Measurements from ENCODE around the gene KIF4A. TPM values are rescaled to one million over a fixed set of nuclear protein-coding genes. Genes with fewer than 3 reads are reported as not detected.
"Not testable (repeated sequence)": the region's sequence is repeated elsewhere in the genome, so short reads cannot be mapped to it uniquely, and the experiment has no call there.

KIF4A gene, protein sequence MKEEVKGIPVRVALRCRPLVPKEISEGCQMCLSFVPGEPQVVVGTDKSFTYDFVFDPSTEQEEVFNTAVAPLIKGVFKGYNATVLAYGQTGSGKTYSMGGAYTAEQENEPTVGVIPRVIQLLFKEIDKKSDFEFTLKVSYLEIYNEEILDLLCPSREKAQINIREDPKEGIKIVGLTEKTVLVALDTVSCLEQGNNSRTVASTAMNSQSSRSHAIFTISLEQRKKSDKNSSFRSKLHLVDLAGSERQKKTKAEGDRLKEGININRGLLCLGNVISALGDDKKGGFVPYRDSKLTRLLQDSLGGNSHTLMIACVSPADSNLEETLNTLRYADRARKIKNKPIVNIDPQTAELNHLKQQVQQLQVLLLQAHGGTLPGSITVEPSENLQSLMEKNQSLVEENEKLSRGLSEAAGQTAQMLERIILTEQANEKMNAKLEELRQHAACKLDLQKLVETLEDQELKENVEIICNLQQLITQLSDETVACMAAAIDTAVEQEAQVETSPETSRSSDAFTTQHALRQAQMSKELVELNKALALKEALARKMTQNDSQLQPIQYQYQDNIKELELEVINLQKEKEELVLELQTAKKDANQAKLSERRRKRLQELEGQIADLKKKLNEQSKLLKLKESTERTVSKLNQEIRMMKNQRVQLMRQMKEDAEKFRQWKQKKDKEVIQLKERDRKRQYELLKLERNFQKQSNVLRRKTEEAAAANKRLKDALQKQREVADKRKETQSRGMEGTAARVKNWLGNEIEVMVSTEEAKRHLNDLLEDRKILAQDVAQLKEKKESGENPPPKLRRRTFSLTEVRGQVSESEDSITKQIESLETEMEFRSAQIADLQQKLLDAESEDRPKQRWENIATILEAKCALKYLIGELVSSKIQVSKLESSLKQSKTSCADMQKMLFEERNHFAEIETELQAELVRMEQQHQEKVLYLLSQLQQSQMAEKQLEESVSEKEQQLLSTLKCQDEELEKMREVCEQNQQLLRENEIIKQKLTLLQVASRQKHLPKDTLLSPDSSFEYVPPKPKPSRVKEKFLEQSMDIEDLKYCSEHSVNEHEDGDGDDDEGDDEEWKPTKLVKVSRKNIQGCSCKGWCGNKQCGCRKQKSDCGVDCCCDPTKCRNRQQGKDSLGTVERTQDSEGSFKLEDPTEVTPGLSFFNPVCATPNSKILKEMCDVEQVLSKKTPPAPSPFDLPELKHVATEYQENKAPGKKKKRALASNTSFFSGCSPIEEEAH
- total RNA-seq (under 1 TPM; 0.05 to 0.23 TPM), total RNA-seq (0.45 to 0.93 reads per million in 2 donors)

DNA sequence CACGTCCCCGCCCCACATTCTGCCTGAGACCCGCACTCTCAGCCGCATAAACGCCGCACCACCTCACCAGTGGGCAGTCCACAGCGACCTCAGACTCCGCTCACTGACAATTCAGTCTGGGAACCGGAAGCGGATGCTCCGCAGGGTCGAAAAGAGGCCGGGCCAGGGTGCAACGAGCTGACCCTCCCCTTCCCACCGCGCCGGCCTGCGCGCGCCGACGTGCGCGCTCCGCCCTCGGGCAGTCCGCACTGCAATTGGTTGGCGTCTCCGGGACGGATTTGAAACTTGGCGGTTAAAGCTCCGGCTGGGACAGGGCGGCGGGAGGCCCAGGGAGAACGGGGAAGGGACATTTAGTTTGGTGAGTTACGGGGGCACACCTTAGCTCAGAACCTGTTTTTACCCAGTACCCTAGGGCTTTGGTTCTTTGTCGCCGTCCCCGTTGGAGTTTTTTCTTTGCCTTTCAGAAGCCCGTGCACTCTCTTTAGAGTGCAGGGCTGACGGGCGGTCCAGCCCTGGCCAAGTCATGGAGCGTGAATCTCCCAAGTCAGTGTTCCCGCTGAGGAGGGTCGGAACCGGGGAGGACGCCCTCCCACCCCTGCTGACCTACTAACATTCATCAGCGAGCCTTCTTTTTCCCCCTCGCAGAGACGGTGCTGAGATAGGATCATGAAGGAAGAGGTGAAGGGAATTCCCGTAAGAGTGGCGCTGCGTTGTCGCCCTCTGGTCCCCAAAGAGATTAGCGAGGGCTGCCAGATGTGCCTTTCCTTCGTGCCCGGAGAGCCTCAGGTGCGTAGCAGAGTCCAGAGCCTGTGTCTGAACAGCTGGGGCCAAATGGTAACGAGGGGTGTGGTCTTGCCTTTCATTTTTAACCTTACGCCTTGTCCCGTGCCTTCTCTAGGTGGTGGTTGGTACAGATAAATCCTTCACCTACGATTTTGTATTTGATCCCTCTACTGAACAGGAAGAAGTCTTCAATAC lies at the start of gene KIF4A, which contains the start of gene PDZD11:
TSS of gene KIF4A (plus strand) at position 312 of the 978 bp plus-strand sequence. CDS start at position 667, 355 bp downstream.
TSS of gene PDZD11 (minus strand) at position 135 of the 978 bp plus-strand sequence. CDS start 586 bp downstream, outside the sequence.
- ATAC-seq, result peak; percentile 99
- Mint-ChIP-seq H3K4me1 (peaks cover 3% of the 10 kb centered on the region), H3K4me3 (peak within 1 kb of the TSS; percentile 86), H3K27ac (no peak within 1 kb of the TSS), H3K27me3 (no peaks in the 10 kb centered on the region), H3K36me3 (ENCODE audit: low read depth) (no peaks in the 10 kb centered on the region)
- peak; percentile 51 to 64 (median 61) for DNase-seq
- no peaks in the 10 kb centered on the region for H3K9me3 ChIP-seq (ENCODE audit: control insufficient read depth, low read length, poor library complexity, severe bottlenecking)

DNA sequence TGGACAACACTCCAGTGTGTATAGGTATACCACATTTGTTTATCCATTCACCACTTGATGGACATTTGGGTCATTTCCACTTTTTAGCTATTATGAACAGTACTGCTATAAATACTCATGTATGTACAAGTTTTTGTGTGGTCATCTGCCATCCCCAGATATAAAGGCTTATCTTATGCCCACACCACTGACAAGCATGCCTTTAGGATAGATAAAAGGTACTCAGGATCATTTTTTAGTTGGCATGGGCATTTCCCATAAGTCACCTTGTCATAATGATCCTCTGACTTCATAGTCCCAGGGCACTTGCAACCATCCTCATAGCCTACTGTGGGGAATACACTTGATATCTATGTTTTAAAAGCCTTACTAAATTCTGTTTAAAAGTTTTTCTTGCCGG lies 49.2 kb upstream of the KIF4A start:
- Mint-ChIP-seq H3K27ac (no peak overlapping the region), H3K4me1 (no peaks in the 10 kb centered on the region), H3K27me3 (no peaks in the 10 kb centered on the region), H3K4me3 (no peak overlapping the region), H3K36me3 (ENCODE audit: low read depth) (no peaks in the 10 kb centered on the region)
- DNase-seq (no peak), ATAC-seq (no peak)
- no peaks in the 10 kb centered on the region for H3K9me3 ChIP-seq (ENCODE audit: control insufficient read depth, low read length, poor library complexity, severe bottlenecking)

DNA sequence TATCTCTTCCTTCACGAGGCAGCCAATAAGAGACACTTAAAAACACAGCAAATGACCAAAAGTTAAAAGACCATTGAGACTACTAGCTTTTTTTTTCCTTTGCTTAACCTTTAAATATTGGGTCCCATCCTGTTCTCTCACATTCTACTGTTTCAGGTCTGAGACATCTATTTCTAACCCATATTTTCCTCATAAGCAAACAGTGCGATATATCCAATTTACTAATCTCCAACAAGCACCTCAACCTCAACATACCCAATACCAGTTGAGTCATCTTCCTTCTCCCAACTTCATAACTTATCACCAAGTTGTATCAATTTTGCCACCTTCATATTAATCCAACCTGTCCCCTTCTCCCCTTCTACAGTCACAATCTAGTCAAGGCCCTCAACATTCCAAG lies 48.4 kb upstream of the KIF4A start:
- no peaks in the 10 kb centered on the region for H3K9me3 ChIP-seq (ENCODE audit: control insufficient read depth, low read length, poor library complexity, severe bottlenecking)
- H3K4me3 Mint-ChIP-seq, result no peak overlapping the region
- H3K27me3 Mint-ChIP-seq, result no peaks in the 10 kb centered on the region
- ATAC-seq, result no peak
- H3K4me1 Mint-ChIP-seq, result no peaks in the 10 kb centered on the region
- H3K36me3 Mint-ChIP-seq (ENCODE audit: low read depth), result no peaks in the 10 kb centered on the region
- H3K27ac Mint-ChIP-seq, result no peak overlapping the region
- no peak for DNase-seq

- not testable (repeated sequence) for H3K4me1 Mint-ChIP-seq; H3K4me3 Mint-ChIP-seq; DNase-seq; H3K27me3 Mint-ChIP-seq; H3K9me3 ChIP-seq (ENCODE audit: control insufficient read depth, low read length, poor library complexity, severe bottlenecking); H3K36me3 Mint-ChIP-seq (ENCODE audit: low read depth); H3K27ac Mint-ChIP-seq; ATAC-seq
Observed at GRCh38 chrX:70243601-70244000, 46.3 kb upstream of the KIF4A start.

DNA sequence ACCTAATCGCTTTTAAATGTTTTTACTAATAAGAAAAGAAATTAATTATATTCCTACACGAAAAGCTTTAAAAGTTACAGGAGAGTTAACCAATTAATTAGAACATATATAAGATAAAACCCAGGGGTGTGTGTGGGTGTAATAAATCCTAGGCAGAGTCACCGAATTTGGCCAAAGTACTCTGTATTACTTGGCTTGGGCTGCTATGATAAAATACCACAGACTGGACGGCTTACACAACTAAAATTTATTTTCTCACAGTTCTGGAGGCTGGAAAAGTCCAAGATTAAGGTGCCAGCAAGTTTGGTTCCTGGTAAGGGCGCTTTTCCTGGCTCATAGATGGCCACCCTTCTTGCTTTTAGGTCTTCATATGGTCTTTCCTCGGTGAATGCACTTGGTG lies 45.0 kb upstream of the KIF4A start:
- H3K27ac Mint-ChIP-seq, result no peak overlapping the region
- ATAC-seq, result no peak
- H3K36me3 Mint-ChIP-seq (ENCODE audit: low read depth), result no peaks in the 10 kb centered on the region
- H3K9me3 ChIP-seq (ENCODE audit: control insufficient read depth, low read length, poor library complexity, severe bottlenecking), result no peaks in the 10 kb centered on the region
- no peak for DNase-seq
- no peaks in the 10 kb centered on the region for H3K27me3 Mint-ChIP-seq
- no peaks in the 10 kb centered on the region for H3K4me1 Mint-ChIP-seq
- no peak overlapping the region for H3K4me3 Mint-ChIP-seq

DNA sequence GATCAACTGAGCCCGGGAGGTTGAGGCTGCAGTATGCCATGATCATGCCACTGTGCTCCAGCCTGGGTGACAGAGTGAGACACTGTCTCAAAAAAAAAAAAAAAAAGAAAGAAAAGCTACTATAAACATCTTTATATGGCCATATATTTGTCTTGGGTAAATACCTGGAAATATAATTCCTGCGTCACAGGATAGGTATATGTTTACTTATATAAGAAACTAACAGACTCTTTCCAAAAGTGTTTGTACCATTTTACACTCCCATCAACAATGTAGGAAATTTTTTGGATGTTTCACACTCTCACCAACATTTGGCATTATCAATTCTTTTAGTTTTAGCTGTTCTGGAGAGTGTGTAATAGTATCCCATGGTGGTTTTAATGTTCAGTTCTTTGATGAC lies 42.7 kb upstream of the KIF4A start:
- H3K36me3 Mint-ChIP-seq (ENCODE audit: low read depth), result no peaks in the 10 kb centered on the region
- H3K27me3 Mint-ChIP-seq, result no peaks in the 10 kb centered on the region
- no peak for DNase-seq
- H3K27ac Mint-ChIP-seq, result no peak overlapping the region
- ATAC-seq, result no peak
- H3K4me3 Mint-ChIP-seq, result no peak overlapping the region
- no peaks in the 10 kb centered on the region for H3K9me3 ChIP-seq (ENCODE audit: control insufficient read depth, low read length, poor library complexity, severe bottlenecking)
- H3K4me1 Mint-ChIP-seq, result no peaks in the 10 kb centered on the region

GRCh38 chrX:70252491-70252890 lies 37.4 kb upstream of the KIF4A start:
- no peaks in the 10 kb centered on the region for H3K9me3 ChIP-seq (ENCODE audit: control insufficient read depth, low read length, poor library complexity, severe bottlenecking)
- Mint-ChIP-seq H3K27ac (no peak overlapping the region), H3K4me1 (no peaks in the 10 kb centered on the region), H3K27me3 (no peaks in the 10 kb centered on the region), H3K36me3 (ENCODE audit: low read depth) (peaks cover 11% of the 10 kb centered on the region), H3K4me3 (no peak overlapping the region)
- no peak for ATAC-seq
- DNase-seq, result no peak

DNA sequence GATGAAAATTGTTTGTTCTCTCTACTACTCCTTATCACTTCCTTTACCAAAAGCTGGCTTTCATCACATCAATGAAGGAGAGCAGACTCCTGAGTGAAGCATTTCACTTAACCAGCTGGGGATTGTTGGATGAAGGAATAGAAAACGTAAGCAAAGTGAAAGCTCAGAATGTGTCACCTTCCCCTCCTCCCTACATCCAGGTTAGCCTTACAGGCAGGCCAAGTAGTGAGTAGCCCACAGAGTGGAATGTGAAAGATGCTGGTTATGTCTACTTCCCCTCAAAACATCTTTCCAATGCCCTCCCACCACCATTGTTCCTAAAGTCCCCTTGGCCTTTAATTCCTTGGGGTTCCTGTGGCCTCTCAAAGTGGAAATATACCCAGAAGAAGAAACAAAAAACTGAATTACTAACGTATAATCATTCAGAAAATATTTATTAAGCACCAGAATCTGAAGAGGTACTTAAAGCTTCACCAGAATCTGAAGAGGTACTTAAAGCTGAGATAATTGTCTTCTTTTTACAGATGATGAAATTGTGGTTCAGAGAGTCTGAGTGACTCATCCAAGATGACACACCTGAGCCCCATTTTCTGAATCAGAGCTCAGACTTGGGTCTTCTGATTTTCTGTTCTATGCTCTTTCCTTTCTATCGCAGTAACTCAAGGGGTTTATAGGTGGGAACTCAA lies 36.4 kb upstream of the KIF4A start:
- H3K4me3 Mint-ChIP-seq, result no peak overlapping the region
- H3K27ac Mint-ChIP-seq, result no peak overlapping the region

GRCh38 chrX:70254063-70254400 lies 35.9 kb upstream of the KIF4A start:
- Mint-ChIP-seq H3K4me3 (no peak overlapping the region), H3K27ac (no peak overlapping the region), H3K36me3 (ENCODE audit: low read depth) (peaks cover 11% of the 10 kb centered on the region), H3K4me1 (no peaks in the 10 kb centered on the region), H3K27me3 (no peaks in the 10 kb centered on the region)
- ATAC-seq, result no peak
- H3K9me3 ChIP-seq (ENCODE audit: control insufficient read depth, low read length, poor library complexity, severe bottlenecking), result no peaks in the 10 kb centered on the region
- no peak for DNase-seq

More for the DNA sequence above, 36.4 kb upstream of the KIF4A start:
- no peak for DNase-seq
- Mint-ChIP-seq H3K27me3 (no peaks in the 10 kb centered on the region), H3K4me1 (no peaks in the 10 kb centered on the region), H3K36me3 (ENCODE audit: low read depth) (peaks cover 11% of the 10 kb centered on the region)
- H3K9me3 ChIP-seq (ENCODE audit: control insufficient read depth, low read length, poor library complexity, severe bottlenecking), result no peaks in the 10 kb centered on the region
- ATAC-seq, result no peak

DNA sequence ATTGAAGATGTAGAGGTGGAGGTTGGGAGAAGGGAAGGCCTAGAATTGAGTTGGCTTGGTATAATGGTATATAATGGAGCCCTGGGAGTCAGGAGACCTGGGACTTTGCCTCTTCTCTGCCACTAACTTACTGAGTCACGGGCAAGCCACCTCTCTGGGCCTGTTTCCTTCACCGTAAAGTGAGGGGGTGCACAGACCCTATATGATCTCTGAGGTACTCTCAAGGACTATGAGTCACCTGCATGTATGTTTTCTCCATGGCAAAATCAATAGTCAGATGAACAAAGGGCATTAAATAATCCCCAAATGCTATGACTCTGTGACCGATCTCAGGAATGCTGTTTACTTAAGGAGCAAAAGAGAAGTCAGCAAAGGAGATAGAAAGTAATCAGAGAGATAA lies 35.0 kb upstream of the KIF4A start:
- H3K27ac Mint-ChIP-seq, result no peak overlapping the region
- ATAC-seq (no peak), DNase-seq (no peak)
- H3K4me1 Mint-ChIP-seq, result no peaks in the 10 kb centered on the region
- H3K4me3 Mint-ChIP-seq, result no peak overlapping the region
- no peaks in the 10 kb centered on the region for H3K27me3 Mint-ChIP-seq
- H3K9me3 ChIP-seq (ENCODE audit: control insufficient read depth, low read length, poor library complexity, severe bottlenecking), result no peaks in the 10 kb centered on the region
- H3K36me3 Mint-ChIP-seq (ENCODE audit: low read depth), result peaks cover 11% of the 10 kb centered on the region

DNA sequence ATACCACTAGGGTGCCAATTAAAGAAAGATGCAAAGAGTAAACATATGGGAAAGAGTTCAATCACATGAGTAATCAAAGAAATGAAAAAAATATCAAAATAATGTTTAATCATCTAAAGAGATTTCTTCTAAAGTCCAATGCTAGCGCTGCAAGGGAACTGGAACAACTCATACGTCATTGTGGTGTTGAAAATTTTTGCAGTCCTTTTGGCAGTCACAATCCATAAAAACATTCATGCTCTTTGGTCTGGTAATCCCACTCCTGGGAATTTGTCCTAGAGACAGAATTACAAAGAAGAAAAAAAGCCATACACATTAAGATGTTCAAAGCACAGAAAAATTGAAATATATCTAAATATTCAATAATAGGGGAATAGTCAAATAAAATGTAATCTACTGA lies 34.5 kb upstream of the KIF4A start:
- Mint-ChIP-seq H3K27me3 (no peaks in the 10 kb centered on the region), H3K36me3 (ENCODE audit: low read depth) (peaks cover 11% of the 10 kb centered on the region), H3K27ac (no peak overlapping the region), H3K4me3 (no peak overlapping the region), H3K4me1 (no peaks in the 10 kb centered on the region)
- no peaks in the 10 kb centered on the region for H3K9me3 ChIP-seq (ENCODE audit: control insufficient read depth, low read length, poor library complexity, severe bottlenecking)
- ATAC-seq (no peak), DNase-seq (no peak)
